Neural crest cell (in vitro differentiated cells): ENCODE results near the gene PPP1R1B. TPM values are rescaled to one million over a fixed set of nuclear protein-coding genes. Genes with fewer than 3 reads are reported as not detected.
A peak's percentile ranks its signal among the peaks of the same experiment; 100 is the strongest.

ENCODE experiments used
- DNase-seq: peaks from one replicate; pipeline ENCODE4 v3.0.0; 2021; ENCODE audit warnings: low read depth, mixed read lengths, low spot score
- H3K27ac Mint-ChIP-seq: one replicate; pipeline ENCODE4 v1.8.0; 2021; ENCODE audit warnings: mild to moderate bottlenecking, mixed read lengths; ENCODE audit not compliant: unreplicated experiment
- H3K27me3 Mint-ChIP-seq: 2 replicates; pipeline ENCODE4 v1.8.0; 2021; ENCODE audit warnings: low read depth, mild to moderate bottlenecking, mixed read lengths
- H3K36me3 Mint-ChIP-seq: 2 replicates; pipeline ENCODE4 v1.8.0; 2021; ENCODE audit warnings: low read depth, mild to moderate bottlenecking, mixed read lengths
- H3K4me1 Mint-ChIP-seq: 2 replicates; pipeline ENCODE4 v1.8.0; 2021; ENCODE audit warnings: mixed read lengths
- H3K4me3 Mint-ChIP-seq: one replicate; pipeline ENCODE4 v1.8.0; 2021; ENCODE audit warnings: mild to moderate bottlenecking, mixed read lengths
- H3K9me3 Mint-ChIP-seq: 2 replicates; pipeline ENCODE4 v1.8.0; 2021; ENCODE audit warnings: mixed read lengths
- total RNA-seq: library from RNA; stranded (reverse); gene quantifications from 2 replicates; pipeline ENCODE4 v1.2.1, GENCODE V29; 2021
- TF ChIP-seq, protein P1 (sequence below): fragments of 200-600 bp; sonication (generic); conservative IDR thresholded peaks from 2 replicates; pipeline ENCODE4 v1.5.0; 2021; ENCODE audit warnings: antibody characterized with exemption, mild to moderate bottlenecking

PPP1R1B gene
- total RNA-seq, 1 donor from 2014 or later = not detected

DNA sequence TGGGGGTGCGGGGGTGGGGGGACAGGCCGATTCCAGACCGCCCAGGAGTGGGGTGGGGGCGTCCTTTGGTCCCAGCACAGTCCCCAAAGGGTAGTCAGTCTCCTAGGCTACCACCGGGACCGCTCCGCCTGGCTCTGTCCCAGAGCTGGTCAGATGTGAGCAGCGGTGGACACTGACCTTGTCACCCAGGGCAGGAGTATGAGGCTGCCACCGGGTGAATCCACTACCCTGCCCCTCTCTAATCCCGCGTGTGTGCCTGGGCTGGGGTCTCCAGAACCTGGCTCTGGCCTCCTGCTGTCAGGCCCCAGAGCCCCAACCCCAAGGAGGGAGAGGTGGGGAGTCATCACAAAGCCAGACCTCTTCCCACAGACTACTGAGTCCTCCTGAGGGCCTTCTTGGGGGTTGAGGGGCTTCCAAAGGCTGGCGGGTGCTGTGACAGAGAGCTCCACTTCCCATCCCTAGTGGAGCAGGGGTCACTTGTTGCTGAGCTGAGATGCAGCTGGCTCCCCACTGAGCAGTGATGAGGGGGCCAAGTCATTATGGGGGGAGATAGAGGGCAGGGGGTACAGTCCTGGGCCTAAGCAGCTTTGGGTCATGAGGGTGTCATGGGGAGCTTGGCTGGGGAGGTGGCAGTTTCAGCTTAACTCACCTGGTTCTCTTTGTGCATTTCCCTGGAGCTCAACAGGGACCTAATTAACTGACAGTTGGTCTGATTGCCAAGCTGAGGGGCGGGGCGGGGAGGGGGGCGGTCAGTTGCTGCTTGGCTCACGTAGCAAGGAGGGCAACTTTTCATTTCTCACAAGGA lies 1.2 kb downstream of the PPP1R1B start:
- H3K9me3 Mint-ChIP-seq = no peaks in the 10 kb centered on the region
- peaks cover 4% of the 10 kb centered on the region for H3K4me1 Mint-ChIP-seq
- H3K27ac Mint-ChIP-seq = no peak overlapping the region
- peaks cover 94% of the 10 kb centered on the region for H3K27me3 Mint-ChIP-seq
- H3K4me3 Mint-ChIP-seq = no peak overlapping the region
- no peaks in the 10 kb centered on the region for H3K36me3 Mint-ChIP-seq
- no peak for DNase-seq
- TF ChIP-seq, protein P1, sequence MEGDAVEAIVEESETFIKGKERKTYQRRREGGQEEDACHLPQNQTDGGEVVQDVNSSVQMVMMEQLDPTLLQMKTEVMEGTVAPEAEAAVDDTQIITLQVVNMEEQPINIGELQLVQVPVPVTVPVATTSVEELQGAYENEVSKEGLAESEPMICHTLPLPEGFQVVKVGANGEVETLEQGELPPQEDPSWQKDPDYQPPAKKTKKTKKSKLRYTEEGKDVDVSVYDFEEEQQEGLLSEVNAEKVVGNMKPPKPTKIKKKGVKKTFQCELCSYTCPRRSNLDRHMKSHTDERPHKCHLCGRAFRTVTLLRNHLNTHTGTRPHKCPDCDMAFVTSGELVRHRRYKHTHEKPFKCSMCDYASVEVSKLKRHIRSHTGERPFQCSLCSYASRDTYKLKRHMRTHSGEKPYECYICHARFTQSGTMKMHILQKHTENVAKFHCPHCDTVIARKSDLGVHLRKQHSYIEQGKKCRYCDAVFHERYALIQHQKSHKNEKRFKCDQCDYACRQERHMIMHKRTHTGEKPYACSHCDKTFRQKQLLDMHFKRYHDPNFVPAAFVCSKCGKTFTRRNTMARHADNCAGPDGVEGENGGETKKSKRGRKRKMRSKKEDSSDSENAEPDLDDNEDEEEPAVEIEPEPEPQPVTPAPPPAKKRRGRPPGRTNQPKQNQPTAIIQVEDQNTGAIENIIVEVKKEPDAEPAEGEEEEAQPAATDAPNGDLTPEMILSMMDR = no peak

DNA sequence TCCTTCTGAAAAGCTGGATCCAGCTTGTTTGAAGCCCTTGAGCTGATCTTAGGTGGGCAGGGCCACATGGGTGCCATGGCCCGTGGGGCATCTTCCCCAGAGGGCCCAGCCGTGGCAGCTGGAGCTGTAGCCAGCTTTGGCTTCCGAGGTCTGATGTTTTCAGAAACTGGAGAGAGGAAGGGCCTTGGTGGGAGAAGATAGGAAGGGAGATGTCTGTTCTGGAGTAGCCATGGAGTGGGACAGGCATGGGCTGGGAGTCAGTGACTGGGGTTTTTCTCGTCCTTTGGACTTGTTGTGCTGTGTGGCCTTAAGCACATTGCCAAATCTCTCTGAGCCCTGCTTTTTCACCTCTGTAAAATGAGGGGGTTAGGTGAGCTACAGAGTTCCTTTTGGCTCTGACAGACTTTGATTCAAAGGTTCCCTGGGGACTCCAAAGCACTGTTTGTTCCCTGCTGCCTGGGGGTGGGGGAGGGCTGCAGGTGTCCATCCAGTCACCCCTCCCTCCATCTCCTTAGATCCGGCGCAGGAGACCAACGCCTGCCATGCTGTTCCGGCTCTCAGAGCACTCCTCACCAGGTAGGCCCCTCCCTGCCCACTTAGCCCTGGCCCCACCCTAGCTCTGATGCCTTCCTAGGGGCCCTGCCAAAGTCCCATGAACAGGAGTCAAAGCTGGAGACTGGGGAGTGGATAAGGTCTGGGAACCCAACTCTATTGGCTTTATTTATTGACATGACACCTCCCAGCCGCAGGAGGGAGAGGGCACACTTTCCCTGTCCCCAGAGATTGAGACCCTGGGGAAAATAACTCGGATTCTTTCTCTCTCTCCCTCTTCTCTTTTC lies 2.1 kb downstream of the PPP1R1B start:
- H3K36me3 Mint-ChIP-seq = no peaks in the 10 kb centered on the region
- H3K9me3 Mint-ChIP-seq = no peaks in the 10 kb centered on the region
- DNase-seq = no peak
- H3K4me1 Mint-ChIP-seq = peaks cover 4% of the 10 kb centered on the region
- H3K4me3 Mint-ChIP-seq = no peak overlapping the region
- TF ChIP-seq, protein P1 = no peak
- peaks cover 92% of the 10 kb centered on the region for H3K27me3 Mint-ChIP-seq
- no peak overlapping the region for H3K27ac Mint-ChIP-seq

DNA sequence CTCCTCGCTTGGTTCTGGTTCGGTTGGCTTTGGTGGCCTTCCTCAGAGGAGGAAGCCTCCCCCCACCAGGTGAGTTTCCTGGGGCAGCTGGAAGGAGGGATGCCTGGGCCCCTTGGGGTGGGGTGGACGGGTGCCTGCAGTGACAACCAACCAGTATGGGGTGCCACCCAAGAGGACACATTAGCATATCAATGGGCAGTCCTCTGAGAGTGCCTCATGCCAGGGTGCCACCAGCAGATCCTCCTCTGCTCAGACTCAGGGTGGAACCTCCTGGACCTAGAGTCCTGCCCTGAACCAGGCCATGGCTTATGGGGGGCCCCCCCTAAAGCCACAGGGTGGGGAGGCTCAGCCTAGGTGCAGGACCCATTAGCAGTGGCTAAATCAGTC lies 2.7 kb downstream of the PPP1R1B start:
- Mint-ChIP-seq H3K27me3 (peaks cover 90% of the 10 kb centered on the region), H3K27ac (no peak overlapping the region), H3K4me3 (no peak overlapping the region), H3K4me1 (peaks cover 7% of the 10 kb centered on the region), H3K9me3 (no peaks in the 10 kb centered on the region), H3K36me3 (no peaks in the 10 kb centered on the region)
- TF ChIP-seq, protein P1 = no peak
- DNase-seq = no peak

- H3K4me1 Mint-ChIP-seq = peaks cover 9% of the 10 kb centered on the region
- H3K27ac Mint-ChIP-seq = no peak overlapping the region
- TF ChIP-seq, protein P1 = no peak
- H3K9me3 Mint-ChIP-seq = no peaks in the 10 kb centered on the region
- no peaks in the 10 kb centered on the region for H3K36me3 Mint-ChIP-seq
- no peak overlapping the region for H3K4me3 Mint-ChIP-seq
- H3K27me3 Mint-ChIP-seq = peaks cover 86% of the 10 kb centered on the region
- DNase-seq = no peak
These were observed 3.1 kb downstream of the PPP1R1B start for GRCh38 chr17:39629898-39630297.

- no peak for DNase-seq
- H3K4me3 Mint-ChIP-seq = peak overlapping the region; percentile 49
- no peaks in the 10 kb centered on the region for H3K36me3 Mint-ChIP-seq
- TF ChIP-seq, protein P1 = no peak
- peaks cover 11% of the 10 kb centered on the region for H3K4me1 Mint-ChIP-seq
- H3K9me3 Mint-ChIP-seq = no peaks in the 10 kb centered on the region
- H3K27ac Mint-ChIP-seq = no peak overlapping the region
- H3K27me3 Mint-ChIP-seq = peaks cover 71% of the 10 kb centered on the region
These were observed 4.7 kb downstream of the PPP1R1B start for GRCh38 chr17:39631403-39631802.
